GF-D8 (cell line): ENCODE data around the gene NANOS3.

ENCODE experiments used
- DNase-seq: peaks from one replicate; lab custom pipeline; 2025; lab: John Stamatoyannopoulos, UW

Gene NANOS3

DNA sequence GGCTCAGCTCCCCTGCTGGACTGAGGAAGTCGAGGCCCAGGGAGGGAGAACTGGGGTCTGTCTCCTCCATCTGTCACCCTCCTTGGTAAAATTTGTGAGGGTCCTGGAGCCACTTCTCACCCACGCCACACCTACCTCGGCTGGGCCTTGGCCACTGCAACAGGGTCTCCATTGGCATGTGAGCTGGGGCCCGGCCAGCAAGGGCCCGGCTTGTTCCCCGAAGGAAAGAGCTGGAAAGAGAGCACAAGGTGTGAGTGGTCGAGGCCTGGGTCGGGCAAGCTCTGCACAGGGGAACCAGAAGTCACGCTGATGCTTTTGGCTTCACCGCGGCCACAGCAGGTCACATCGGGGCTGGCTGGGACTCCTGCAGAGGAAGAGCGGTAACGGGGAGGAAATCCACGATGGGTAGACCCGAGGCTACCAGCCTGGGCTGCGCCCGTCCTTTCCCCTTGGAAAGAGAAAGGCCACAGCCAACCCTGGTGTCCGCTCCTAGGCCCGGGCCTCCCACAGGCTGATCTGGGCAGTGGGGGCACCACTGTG lies 9.0 kb downstream of the NANOS3 start:
- DNase-seq = no peak

DNA sequence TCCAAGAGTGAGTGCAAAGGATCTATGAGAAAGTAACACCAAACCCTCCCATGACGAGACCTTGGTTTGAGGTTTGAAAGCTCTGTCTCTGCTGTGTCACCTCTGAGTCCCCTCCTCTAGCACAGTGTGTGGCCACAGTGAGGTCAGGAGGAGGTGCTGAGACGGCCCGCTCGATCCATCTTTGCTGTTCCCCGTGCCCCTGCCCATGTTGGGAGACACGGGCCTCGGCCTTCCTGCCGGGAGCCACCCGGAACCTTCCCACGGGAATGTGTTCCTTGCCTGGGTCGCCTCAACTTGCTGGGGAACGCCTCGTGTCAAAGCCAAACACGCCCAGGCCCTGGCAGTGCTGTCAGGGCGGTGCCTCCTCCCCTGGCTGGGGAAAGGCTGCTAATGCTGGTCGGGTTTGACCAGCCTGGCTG lies 10.1 kb downstream of the NANOS3 start:
- DNase-seq = no peak

DNA sequence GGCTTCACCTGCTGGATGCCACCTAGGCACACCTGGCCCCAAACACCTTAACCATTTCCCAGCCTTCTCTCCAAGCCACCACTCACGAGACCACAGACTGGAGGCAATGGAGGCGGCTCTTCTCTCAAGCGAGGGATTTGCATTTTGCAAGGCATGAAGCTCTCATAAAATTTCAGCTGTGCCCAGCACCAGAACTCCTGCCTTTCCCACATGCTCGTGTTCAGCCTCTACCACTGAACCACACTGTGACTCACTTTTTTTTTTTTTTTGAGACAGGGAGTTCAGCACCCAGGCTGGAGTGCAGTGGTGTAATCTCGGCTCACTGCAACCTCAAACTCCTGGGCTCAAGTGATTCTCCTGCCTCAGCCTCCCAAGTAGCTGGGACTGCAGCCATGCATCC lies 10.6 kb downstream of the NANOS3 start:
- peak; percentile 55 for DNase-seq

GRCh38 chr19:13888281-13888680 lies 11.3 kb downstream of the NANOS3 start:
- DNase-seq = no peak

DNA sequence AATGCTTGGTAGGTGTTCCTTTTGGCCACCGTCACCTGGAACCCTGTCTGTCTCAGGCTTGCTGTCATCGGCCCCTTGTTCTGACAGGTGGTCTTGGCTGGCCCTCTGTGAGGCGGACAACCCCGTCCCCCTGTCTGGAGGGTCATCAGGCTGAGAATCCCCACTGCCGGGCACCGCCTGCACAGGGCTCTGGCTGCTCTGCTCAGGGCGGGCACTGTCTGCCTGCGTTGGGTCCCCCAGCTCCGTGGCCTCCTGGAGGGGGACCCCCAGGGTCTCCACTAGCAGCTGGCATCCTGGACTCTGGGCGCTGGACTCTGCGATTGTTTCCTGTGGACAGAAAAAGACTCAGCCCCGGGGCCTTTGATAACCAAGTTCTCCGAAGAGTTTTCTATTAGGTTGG lies 13.2 kb downstream of the NANOS3 start:
- DNase-seq = no peak

DNA sequence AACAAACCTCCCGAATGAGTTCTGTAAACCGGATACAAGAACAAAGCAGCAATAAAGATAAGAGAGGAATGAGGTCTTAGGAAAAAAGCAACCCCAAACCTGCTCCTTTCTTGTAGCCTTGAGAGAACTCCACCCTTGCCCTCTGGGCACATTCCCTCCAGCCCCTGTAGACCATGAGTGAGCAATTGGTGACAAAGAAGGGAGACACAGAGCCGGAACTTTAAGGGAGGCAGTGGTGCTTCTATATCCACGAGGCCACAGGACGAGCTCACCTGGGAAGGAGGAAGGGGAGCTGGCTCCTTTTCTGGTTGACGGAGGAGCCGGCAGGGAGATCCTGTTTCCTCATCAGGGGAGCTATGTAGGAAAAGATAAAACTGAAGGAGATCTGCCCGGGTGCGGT lies 15.9 kb downstream of the NANOS3 start:
- peak; percentile 84 for DNase-seq

GRCh38 chr19:13894552-13894951 lies 17.6 kb downstream of the NANOS3 start:
- DNase-seq = no peak

DNA sequence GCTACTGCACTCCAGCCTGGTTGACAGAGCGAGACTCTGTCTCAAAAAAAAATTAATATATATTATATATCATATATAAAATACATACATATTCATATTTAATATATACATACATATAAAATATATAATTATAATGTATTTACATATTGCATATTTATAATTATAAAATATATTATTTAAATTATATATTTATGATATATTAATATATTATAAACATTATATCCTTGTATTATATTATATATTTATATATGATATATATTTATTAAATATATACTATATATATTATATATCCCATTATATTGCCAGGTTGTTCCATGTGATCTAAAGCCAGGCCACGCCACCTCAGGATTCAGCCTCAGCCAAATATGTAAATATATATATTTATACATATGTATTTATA lies 19.3 kb downstream of the NANOS3 start:
- no peak for DNase-seq

DNA sequence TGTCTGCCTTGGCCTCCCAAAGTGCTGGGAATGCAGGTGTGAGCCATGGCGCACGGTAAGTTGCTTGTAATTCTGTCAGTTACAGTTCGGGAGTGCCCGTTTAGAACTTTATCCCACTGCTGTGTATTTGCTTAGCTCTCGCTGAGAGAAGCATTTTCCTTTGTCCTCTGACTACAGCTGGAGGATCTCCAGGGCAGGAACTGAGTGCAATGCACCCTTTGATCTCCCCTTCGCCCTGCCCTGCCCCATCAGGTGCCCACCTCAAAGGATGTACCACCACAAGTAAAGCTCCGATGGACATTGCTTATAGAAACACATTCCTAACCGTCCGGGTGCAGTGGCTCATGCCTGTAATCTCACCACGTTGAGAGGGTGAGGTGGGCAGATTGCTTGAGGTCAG lies 22.5 kb downstream of the NANOS3 start:
- DNase-seq = no peak

GRCh38 chr19:13899912-13900584 lies 23.1 kb downstream of the NANOS3 start:
- no peak for DNase-seq

- DNase-seq = peak; percentile 7
These were observed 26.1 kb downstream of the NANOS3 start for GRCh38 chr19:13902993-13903555.

DNA sequence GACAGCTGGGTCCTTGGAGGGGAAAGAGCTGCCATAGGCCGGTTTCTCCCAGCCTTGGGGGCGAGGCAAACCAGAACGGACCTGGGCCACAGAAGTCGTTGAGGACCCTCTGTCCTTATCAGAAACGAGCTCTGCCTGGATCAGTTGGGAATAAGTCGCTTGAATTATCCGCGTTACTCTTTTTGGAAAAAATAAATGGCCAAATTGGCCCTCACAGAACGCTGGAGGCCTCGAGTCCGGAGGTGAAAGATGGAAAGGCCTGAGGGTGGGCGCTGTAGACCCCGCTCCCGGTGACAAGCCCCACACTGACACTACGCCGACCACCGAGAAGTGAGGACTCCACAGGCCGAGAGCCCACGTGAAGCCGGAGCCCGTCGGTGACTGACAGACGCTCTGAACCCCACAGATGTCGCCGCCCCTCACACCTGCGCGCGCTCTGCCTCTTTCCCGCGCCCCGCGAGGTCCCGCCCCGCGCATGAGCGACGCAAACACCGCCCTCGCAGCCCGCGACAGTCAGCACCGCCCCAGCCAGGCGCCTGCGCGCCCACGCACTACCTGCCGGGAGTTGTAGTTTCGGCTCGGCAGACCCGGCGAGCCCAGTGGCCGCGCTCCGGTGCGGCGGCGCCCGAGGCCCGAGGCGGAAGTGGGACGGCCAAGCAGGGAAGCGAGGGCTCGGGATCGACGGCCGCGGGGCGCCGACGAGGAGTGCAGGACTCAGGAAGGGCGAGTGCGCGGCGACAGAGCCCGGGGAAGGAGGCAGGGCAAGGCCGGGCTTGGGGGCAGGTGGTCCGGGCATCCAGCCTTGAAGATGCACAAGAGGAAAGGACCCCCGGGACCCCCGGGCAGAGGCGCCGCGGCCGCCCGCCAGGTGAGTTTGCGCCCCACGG lies 28.9 kb downstream of the NANOS3 start, which contains the start of the genes BRME1 and CC2D1A:
TSS of gene BRME1 (minus strand) at position 484 of the 887 bp plus-strand sequence. CDS start 1,225 bp downstream, outside the sequence.
TSS of gene CC2D1A (plus strand) at position 568 of the 887 bp plus-strand sequence. CDS start at position 809, 241 bp downstream.
- peak; percentile 74 for DNase-seq

- no peak for DNase-seq
These were observed 29.6 kb downstream of the NANOS3 start for GRCh38 chr19:13906521-13906904.

DNA sequence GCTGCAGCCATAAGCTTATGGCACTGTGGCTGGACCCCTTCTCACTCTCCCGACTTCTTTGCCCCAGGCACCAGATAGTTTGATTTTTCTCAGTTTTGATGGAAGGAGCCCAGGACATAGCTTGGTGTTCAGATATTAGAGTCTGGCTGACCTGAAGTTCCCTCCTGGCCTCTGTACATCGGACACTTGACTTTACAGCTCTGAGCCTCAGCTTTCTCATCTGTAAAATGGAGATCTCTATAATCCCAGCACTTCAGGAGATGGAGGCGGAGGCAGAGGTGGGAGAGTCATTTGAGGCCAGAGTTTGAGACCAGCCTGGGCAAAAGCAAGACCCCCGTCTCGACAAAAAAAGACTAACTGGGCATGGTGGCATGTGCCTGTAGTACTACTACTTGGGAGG lies 30.0 kb downstream of the NANOS3 start:
- DNase-seq = no peak

- no peak for DNase-seq
These were observed 31.7 kb downstream of the NANOS3 start for GRCh38 chr19:13908674-13909073.

DNA sequence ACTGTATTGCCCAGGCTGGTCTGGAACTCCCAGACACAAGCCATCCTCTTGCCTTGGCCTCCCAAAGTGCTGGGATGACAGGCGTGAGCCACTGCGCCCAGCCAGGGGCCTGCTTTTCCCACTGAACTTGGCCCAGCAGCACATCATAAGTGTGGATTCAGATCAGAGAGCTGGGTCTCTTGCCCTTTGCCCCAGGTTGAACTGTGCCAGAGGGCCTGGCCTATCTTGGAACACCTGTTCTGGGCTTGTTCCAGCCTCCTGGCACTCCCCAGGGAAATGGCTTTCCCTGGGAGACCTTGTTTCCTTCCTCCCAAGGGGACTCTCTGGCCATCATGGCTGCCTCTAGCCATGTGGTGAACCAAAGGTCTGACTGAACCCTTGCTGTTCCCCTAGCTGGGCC lies 32.5 kb downstream of the NANOS3 start:
- DNase-seq = no peak

- no peak for DNase-seq
These were observed 36.4 kb downstream of the NANOS3 start for GRCh38 chr19:13913352-13913751.

- DNase-seq = no peak
These were observed 37.8 kb downstream of the NANOS3 start for GRCh38 chr19:13914777-13915176.

- DNase-seq = no peak
These were observed 41.0 kb downstream of the NANOS3 start for GRCh38 chr19:13917888-13918406.

- no peak for DNase-seq
These were observed 41.9 kb downstream of the NANOS3 start for GRCh38 chr19:13918726-13919411.

GRCh38 chr19:13920524-13920923 lies 43.6 kb downstream of the NANOS3 start:
- no peak for DNase-seq
